Left forelimb (tissue), 1 donor: Measurements from ENCODE around the gene ZDHHC18.
"Not testable (repeated sequence)": the region's sequence is repeated elsewhere in the genome, so short reads cannot be mapped to it uniquely, and the experiment has no call there.

Experiments
- DNase-seq: peaks from one replicate; pipeline ENCODE4 v3.0.0-alpha.2; 2018; ENCODE audit warnings: low spot score

ZDHHC18 gene

DNA sequence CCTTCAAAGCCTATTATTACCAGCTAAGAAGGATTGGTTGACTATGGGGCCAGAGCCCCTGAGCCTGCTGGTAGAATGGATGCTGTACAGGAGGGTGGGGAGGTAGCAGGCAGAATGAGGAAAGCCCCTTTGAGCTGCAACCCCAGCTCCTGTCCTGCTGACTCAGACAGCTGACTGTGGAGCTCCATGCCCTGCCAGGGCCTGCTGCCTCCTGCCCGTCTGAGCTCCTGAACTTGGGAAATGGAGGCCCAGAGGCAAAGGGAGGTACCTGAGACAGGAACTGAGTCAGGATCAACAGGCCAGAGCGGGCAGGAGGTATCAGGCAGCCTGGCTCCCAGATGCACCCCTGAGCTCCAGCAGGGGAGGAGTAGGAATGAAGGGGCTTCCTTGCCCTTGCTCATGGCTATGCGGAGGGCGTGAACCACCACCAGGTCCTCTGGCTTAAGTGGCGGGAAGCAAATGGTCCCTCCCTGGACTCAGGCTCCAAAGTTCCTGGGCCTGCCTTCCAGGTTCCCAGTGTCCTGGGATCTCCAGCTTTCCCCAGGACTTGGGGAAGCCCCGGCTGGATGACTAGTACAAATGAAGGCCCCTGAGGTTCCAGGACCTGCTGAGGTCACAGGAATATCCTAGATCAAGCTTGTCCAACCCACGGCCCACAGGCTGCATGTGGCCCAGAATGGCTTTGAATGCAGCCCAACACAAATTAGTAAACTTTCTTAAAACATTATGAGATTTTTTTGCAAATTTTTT, 32.6 kb downstream of the ZDHHC18 start:
- no peak for DNase-seq

DNA sequence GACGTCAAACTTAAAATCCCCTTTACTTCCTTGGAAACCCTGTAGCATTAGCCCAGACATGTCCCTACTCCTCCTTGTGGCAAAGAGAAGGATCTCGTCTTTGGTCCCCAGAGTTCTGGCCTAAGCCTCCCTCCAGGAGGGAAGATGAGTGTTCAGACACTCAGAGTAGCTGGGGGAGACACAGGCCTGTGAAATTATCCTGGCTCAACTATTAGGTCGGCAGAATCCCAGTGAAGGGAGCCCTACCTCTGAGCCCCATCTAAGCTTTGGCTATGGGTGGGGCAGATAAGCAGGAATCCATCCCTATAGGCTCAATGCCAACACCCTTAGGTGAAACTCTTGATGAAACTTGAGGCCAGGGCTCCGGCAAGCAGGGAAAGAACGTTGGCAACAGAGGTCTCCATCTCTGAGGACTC, 34.8 kb downstream of the ZDHHC18 start:
- DNase-seq, result no peak

DNA sequence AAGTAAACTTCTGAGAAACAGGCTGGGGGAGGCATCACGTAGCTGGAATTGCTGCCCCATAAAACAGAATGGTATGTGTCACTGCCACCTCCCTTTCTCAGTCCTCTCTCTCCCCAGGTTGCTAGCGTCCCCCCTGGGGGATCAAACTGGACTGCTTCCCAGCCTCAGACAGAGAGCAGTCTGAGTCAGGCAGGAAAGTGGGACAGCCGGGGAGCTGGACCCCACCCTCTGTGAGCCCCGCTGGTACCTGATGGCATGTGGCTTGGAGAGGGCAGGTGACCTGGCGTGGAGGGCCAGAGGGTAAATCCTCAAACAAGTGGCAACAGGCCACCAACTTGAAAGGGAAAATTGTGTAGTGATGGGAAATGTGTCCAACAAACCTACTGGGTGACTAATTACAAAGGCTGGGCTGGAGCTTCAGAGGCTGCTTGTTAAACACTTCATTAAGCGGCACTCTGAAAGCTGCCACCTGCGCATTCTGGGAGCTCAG, 35.4 kb downstream of the ZDHHC18 start:
- DNase-seq, result no peak

DNA sequence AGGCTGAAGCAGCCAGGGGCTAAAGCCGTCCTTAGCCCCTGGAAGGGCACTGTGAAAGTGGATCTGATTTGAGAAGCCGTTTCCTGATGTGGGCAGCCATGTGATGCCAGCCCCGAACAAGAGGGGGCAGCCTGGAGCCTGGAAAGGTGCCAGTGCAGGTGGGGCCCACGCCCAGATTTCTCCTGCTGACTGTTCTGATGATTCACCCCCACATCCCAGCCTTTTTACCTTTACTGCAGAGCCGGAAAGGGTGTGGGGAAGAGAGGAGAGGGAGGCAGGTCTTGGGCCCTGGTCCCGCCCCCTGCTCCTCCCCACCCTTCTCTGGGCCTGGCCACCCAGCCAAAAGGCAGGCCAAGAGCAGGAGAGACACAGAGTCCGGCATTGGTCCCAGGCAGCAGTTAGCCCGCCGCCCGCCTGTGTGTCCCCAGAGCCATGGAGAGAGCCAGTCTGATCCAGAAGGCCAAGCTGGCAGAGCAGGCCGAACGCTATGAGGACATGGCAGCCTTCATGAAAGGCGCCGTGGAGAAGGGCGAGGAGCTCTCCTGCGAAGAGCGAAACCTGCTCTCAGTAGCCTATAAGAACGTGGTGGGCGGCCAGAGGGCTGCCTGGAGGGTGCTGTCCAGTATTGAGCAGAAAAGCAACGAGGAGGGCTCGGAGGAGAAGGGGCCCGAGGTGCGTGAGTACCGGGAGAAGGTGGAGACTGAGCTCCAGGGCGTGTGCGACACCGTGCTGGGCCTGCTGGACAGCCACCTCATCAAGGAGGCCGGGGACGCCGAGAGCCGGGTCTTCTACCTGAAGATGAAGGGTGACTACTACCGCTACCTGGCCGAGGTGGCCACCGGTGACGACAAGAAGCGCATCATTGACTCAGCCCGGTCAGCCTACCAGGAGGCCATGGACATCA, 36.5 kb downstream of the ZDHHC18 start, which contains the start of gene SFN:
Gene SFN, plus strand, starts transcription at position 369 of the 904 bp plus-strand sequence. Its CDS starts 64 bp downstream, at position 433.
- no peak for DNase-seq

DNA sequence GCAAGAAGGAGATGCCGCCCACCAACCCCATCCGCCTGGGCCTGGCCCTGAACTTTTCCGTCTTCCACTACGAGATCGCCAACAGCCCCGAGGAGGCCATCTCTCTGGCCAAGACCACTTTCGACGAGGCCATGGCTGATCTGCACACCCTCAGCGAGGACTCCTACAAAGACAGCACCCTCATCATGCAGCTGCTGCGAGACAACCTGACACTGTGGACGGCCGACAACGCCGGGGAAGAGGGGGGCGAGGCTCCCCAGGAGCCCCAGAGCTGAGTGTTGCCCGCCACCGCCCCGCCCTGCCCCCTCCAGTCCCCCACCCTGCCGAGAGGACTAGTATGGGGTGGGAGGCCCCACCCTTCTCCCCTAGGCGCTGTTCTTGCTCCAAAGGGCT, 37.2 kb downstream of the ZDHHC18 start:
- DNase-seq, result no peak

DNA sequence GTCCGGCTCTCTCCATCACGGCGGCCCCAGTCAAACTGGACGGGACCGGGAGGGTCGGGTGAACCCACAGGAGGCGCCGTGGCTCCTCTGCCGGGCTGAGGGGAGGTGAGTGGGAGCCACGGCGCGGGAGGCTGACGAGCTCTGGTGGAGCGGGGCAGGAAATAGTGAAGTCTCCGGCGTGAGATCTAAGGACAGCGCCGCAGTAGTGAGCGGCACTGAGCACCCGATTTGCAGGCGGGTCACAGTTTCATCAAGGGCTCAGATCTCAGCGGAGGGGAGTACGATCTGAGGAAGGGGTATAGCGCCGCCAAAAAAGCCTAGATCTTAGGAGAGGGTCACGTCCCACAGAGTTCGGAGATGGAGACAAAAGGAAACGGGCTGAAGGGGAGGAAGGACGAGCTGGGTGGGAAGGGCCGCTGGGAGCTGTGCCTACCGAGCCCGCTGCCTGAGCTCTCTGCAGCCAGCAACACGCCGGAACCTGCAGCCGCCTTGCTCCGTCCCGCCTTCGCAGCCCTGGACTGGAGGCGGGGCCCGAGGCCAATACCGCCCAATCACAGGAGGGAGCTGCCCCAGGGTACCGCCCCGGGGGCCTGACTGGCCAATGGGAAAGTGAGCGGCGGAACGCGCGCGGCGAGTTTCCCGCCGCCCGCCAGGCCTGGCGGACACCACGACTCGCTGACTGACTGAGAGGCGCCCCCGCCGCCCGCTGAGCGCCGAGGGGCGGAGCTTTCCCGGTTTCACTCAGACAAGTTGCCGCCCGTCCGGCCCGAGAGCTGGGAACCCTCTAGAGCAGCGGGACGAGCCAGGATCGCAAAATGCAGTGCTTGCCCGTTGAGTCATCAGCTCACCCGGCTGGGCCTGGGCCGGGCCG, 38.4 kb downstream of the ZDHHC18 start:
- peak; percentile 98 for DNase-seq

DNA sequence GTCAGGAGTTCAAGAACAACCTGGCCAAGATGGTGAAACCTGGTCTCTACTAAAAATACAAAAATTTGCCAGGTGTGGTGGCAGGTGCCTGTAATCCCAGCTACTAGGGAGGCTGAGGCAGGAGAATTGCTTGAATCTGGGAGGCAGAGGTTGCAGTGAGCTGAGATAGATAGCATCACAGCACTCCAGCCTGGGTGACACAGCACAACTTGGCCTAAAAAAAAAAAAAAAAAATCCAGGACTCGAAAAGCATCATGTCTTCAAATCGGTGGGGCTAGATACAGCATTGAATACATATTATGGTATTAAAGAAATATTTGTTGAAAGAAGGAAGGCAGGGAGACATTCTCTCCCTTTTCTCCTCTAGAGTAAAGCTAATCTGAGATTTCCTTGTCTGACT, 46.6 kb downstream of the ZDHHC18 start:
- not testable (repeated sequence) for DNase-seq

DNA sequence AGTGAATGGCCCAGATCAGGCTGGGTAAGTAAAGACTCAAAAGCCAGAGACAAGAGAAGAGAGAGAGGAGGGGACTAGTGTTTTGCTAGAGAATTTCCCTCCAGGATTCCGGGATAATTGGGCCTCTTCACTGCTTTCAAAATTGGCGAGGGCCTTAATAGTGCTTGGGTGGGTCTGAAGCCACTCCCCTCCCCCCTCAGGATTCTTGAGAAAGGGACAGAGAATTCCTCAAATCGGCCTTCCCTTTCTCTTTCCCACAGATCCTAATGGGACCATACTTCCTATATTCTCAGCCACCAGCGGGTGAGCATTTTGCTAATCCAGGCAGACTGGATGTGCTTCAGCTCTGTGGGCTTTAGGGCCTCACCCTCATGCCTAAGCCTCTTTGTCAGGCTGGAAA, 48.4 kb downstream of the ZDHHC18 start:
- DNase-seq, result no peak

DNA sequence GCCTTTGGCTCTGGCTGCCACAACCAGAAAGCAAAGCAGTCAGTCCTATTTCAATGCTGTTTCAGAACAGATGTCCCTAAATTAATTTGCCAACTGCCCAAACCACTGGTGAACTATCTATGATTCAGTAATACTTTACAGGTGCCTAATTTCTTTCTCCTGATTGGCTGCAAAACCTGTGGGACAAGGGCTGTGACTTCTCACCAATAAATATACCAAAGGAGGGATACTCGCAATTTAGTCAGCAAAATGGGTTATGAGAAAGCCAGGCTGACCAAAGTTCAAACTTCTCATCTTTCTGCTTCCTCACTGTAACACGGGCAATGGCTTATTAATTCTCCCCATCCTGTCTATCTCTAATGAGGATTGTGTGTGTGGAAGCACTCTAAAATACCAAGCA, 50.8 kb downstream of the ZDHHC18 start:
- no peak for DNase-seq

DNA sequence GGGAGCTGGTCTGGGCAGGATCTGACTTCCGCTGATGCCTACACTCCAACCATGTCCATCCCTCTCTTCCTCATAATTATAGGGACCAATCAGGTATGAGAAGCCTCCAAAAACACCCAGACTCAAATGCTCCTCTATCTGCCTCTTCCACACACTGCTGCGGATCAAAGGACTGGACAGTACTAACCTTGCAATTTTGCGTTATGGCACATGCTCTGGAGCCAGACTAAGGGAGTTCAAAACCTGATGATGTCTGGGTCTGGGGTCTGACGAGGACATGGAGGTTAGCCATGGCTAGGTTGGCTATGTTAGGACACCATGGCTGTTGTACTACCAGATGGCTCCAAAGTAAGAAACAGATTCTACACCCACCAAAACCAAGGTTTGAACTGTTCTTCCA, 53.3 kb downstream of the ZDHHC18 start:
- no peak for DNase-seq

DNA sequence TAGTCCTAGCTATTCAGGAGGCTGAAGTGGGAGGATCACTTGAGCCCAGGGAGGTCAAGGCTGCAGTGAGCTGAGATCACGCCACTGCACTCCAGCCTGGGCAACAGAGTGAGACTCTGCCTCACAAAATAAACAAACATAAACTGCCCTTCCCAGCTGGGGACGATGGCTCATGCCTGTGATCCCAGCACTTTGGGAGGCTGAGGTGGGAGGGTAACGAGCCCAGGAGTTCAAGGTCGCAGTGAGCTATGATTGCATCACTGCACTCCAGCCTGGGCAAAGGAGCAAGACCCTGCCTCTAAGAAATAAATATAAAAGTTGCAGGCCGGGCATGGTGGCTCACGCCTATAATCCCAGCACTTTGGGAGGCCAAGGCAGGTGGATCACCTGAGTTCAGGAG, 55.1 kb downstream of the ZDHHC18 start:
- DNase-seq, result not testable (repeated sequence)

DNA sequence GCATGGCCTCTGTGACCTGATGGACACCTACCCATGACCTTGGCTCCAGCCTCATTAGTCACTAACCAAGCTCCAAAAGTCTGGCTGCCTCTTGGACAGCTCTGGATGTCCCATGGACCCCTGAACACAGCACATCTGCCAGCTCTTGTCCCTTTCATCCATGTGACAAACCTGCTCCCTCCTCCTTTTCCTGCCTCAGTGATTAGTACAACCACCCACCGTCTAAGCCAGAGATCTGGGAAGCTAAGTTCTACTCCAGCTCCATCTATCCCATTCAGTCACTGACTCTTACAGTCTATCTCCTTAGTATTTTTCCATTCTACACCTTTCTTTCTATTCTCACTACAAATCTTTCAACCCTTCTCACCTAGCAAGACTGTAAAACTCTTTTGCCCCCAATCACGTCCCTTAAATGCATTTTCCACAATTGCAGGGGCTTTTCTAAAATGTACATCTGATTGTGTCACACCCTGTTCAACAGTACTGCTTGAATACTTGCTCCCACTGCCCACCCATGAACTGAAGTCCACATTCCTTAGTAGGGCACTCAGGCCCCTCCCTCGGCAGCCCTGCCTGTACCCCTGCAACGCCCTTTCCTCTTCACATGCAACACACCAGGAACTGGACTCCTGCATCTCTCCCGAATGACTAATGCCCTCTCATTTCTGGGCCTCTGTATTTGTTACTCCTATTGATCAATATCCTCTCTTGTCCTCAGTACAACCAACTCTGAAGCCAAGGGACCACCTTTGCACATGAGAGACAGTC, 56.4 kb downstream of the ZDHHC18 start:
- DNase-seq, result no peak

DNA sequence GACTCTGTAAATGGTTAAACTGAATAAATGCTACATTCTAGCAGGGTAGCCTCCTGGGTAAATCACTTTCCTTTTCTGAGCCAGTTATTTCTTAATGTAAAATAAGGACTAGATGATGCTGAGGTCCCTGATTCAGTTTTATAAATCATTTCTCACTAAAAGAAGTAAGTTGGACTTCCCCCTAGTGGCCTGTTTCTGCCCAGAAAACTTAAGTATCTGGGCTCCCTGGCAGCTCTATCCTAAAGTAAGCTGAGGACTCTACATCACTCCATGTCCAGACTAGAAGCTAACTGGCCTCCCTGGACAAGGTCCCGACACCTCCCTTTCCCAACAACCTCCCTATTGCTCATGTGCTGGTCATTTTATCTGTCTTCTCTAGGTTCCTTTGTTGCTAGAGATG, 60.6 kb downstream of the ZDHHC18 start:
- DNase-seq, result no peak

DNA sequence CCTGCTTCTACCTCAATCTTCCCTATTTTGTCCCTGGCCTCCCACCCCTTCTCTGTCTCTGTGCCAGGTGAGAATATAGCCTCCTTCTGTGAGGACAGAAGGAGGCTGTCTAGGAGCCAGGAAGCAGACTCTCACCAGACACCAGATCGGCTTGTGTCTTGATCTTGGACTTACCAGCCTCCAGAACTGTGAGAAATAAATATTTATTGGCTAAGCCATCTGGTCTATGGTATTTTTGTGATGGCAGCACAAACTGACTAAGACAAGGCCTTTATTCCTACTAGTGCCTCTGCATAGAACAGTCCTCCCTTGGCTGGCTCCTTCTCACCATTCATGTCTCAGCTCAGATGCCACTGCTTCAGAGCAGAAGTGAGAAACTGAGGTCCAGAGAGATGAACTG, 61.7 kb downstream of the ZDHHC18 start:
- DNase-seq, result no peak

DNA sequence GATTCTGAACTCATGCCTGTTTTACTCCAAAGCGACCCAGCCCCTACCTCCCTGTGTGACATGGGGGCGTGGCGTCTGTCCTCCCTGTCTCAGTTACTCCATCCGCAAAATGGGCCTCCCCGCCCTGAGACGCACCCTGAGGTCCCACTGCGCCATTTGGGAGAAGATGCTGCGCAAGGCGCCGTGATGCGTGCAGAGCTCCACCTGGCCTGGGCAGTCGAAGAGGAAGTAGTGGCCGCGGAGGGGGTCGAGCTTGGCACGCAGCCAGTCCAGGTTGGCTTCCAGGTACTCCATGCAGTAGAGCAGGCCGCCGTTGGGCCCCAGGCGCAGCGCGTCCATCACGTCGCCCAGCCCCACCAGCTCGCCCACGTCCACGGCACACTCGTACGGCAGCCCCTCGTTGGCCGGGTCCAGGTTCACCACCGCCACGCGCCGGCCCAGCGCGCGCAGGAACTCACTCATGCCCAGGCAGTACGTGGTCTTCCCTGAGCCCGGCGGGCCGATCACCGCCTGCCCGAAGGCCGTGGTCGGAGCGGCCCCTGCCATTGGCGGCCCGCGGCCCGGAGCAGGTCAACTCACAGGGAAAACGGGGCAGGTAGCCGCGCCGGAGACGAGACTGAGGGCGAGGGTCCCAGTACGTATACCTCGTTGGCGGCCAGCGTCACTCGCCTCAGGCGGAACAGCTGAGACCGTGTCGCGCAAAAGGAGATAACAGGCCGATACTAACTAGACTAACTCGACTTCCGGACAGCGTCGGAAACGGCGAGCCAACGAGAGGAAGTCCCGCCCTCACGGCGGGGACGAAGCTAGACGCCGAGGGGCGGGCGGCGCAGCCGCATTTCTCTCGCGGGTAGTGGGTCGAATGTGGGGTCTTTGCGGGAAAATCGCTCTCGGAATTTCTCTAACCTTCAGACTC, 63.3 kb downstream of the ZDHHC18 start, which contains the start of gene GPN2:
Gene GPN2, minus strand, starts transcription at position 733 of the 916 bp plus-strand sequence. Its CDS starts 187 bp downstream, at position 546.
- peak; percentile 86 for DNase-seq

DNA sequence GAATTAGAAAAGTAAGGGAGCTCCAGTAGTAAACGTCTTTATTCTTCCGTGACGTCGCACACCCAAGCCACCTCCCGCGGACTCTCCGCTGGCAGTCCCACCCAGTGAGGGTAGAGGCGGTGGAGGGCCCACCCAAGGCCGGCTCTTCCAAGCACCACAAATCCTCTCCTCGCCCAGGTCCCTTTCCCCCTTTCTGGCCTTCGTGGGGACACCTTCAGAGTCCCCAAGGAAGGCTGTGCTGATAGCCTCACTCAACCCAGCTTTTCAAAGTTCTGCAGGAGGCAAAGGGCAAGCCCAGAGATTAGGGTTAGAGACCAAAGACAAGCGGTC, 63.9 kb downstream of the ZDHHC18 start:
- no peak for DNase-seq

DNA sequence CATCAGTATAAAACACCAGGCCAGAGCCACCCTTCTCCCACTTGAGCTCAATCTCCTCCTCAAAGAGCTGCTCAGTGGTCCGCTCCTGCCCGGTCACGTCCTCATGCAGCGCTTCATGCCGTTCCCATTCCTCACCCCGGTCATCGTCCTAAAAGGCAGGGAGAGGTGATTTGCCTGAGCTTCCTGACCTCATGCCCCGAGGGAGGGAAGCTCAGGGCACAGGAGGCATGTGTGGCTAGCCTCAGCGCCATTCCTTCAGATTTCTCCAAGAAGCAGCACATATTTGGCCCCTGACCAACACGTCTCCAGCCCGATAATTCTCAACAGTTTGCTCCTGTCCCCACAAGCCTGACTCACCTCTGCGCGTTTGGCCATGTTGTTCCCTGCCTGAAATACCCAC, 67.8 kb downstream of the ZDHHC18 start:
- DNase-seq, result no peak

DNA sequence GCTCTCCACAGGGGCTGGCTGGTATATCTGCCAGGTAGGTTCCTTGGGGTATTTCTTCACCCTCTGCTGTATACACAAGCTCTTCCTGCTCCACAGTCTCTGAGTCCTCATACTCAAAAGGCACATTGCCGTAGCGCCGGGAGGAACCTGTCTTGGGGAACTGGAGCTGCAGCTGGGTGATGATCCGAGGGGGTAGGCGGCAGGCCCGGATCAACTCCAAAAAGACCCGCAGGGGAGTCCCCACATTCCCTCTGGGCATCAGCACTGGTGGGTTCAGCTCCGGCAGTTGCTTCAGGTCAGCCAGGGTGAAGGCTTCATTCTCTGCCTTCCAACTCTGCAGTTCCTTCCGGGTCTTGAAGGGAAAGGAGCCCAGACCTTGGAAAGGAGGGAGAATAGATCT, 70.9 kb downstream of the ZDHHC18 start:
- DNase-seq, result no peak

DNA sequence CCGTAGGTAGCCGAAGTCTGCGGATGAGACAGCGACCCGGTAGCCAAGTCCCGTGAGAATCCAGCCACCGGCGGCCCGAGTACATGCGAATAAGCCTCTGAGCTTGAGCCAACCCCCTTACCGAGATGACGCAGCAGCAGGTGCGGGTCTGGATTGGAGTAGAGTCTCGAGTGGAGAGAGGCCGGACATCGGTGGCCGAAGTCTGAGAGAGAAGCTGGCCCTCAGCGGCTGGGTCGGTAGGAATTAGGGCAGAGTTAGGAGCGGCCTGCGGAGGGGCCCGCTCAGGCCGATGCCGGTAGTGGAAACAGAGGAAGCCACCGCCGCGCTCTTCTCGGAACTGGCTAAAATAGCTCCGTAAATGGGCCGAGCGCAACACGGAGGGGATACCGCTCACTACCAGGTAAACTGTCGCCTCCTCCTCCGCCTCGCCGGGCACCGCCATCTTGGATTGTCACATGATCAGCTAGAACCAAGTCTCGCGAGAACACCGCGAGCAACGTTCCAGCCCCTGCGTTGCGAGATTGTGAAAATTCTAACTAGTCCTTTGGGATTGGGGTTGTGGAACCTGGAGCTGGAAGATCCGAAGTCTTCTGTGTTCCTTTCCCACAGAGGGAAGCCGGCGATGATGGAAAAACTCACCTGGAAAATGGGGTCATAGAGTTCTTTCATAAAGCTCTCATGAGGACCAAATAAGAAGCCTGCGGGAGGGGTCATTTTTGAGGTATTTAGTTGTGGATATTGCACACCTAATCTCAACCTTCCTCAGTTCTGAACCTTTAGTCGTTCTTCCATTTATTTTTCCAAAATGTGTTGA, 73.7 kb downstream of the ZDHHC18 start, which contains the start of gene GPATCH3:
Gene GPATCH3, minus strand, starts transcription at position 467 of the 814 bp plus-strand sequence. Its CDS starts 25 bp downstream, at position 442.
- DNase-seq, result peak; percentile 94
